ENCODE results near the gene ZNF831. TPM values are rescaled to one million over a fixed set of nuclear protein-coding genes. Genes with fewer than 3 reads are reported as not detected.

ZNF831 gene
- total RNA-seq: 10 to 100 TPM; 46.8 to 49.0 TPM
- 10 to 100 TPM in 1 of 2 donors, 1 to 10 TPM in 1; 7.8 to 12.1 TPM for polyA plus RNA-seq

- Mint-ChIP-seq H3K9me3 (peaks cover 0 to 3% (median 0%) of the 10 kb centered on the region in 8 donors), H3K4me3 (peak within 1 kb of the TSS; percentile 86 to 96 (median 89)), H3K27ac (peak within 1 kb of the TSS; percentile 97 to 99 (median 99)), H3K27me3 (no peaks in the 10 kb centered on the region), H3K36me3 (peaks cover 11 to 39% of the 10 kb centered on the region in 2 donors), H3K4me1 (peaks cover 73 to 98% (median 83%) of the 10 kb centered on the region in 4 donors)
- no peaks in the 10 kb centered on the region for H3K36me3 ChIP-seq (ENCODE audit: insufficient read depth, low read length)
- DNase-seq: peak; percentile 64 to 80 (median 75)
- ChIA-PET CTCF (ENCODE audit: partially characterized antibody) (interaction anchor here (0.7 to 4.9 kb wide), 13 partner anchors 12 to 856 kb away, joined by 3 to 37 read pairs (median 5); no protein-coding TSS in a partner anchor), POLR2A (ENCODE audit: partially characterized antibody) (interaction anchor here (0.8 to 13.4 kb wide), 16 partner anchors 12 to 512 kb away, joined by 3 to 352 read pairs (median 5); partner anchors contain the start of genes ATP5F1E and PRELID3B)
- H3K27me3 ChIP-seq (ENCODE audit: insufficient read depth, low read length): no peaks in the 10 kb centered on the region
- H3K27ac ChIP-seq (ENCODE audit: low read depth, low read length): peak within 1 kb of the TSS; percentile 97
- peaks cover 87% of the 10 kb centered on the region for H3K4me1 ChIP-seq (ENCODE audit: insufficient read depth, low read length)
- no peaks in the 10 kb centered on the region for H3K9me3 ChIP-seq (ENCODE audit: control insufficient read depth in 1 of 2, low read length in 2 of 2)
- intact Hi-C loops (cut with micrococcal nuclease): loop anchor here (1.0 to 5.0 kb wide), 2 partner anchors 14 to 132 kb away; partner anchors contain the start of gene ATP5F1E
- peak within 1 kb of the TSS; percentile 61 to 64 for H3K4me3 ChIP-seq (ENCODE audit: low read length in 2 of 2)
Observed at GRCh38 chr20:59163631-59164530, at the start of gene ZNF831. Gene ZNF831, plus strand, starts transcription at chr20:59163821. Its CDS starts 27,199 bp downstream, at chr20:59191020.

- H3K27me3 ChIP-seq (ENCODE audit: insufficient read depth, low read length): no peaks in the 10 kb centered on the region
- no peaks in the 10 kb centered on the region for H3K36me3 ChIP-seq (ENCODE audit: insufficient read depth, low read length)
- Mint-ChIP-seq H3K9me3 (no peaks in the 10 kb centered on the region), H3K4me1 (peaks cover 49 to 64% (median 57%) of the 10 kb centered on the region in 4 donors), H3K4me3 (peak overlapping the region in 7 of 8 donors; percentile 36 to 61 (median 50)), H3K36me3 (peaks cover 0 to under 1% of the 10 kb centered on the region in 2 donors), H3K27ac (peak overlapping the region; percentile 59 to 94 (median 88)), H3K27me3 (no peaks in the 10 kb centered on the region)
- no peak overlapping the region for H3K27ac ChIP-seq (ENCODE audit: low read depth, low read length)
- no peaks in the 10 kb centered on the region for H3K9me3 ChIP-seq (ENCODE audit: control insufficient read depth in 1 of 2, low read length in 2 of 2)
- H3K4me1 ChIP-seq (ENCODE audit: insufficient read depth, low read length): peaks cover 61% of the 10 kb centered on the region
- CTCF ChIA-PET (ENCODE audit: partially characterized antibody): interaction anchor here (1.0 to 8.9 kb wide), 3 partner anchors 29 to 104 kb away, joined by 3 to 72 read pairs (median 4); no protein-coding TSS in a partner anchor
- H3K4me3 ChIP-seq (ENCODE audit: low read length in 2 of 2): no peak overlapping the region
- POLR2A ChIA-PET (ENCODE audit: partially characterized antibody): interaction anchor here (1.3 to 11.5 kb wide), 4 partner anchors 9 to 85 kb away, joined by 3 to 307 read pairs (median 82); partner anchors contain the start of genes ATP5F1E and ZNF831
- intact Hi-C loops (cut with micrococcal nuclease): no loop called here
- DNase-seq: peak in 4 of 5 donors; percentile 23 to 41 (median 32)
Observed at GRCh38 chr20:59117526-59117925, 46.1 kb upstream of the ZNF831 start.

GRCh38 chr20:59118855-59119254, 44.8 kb upstream of the ZNF831 start:
- CTCF ChIA-PET (ENCODE audit: partially characterized antibody): interaction anchor here (1.3 to 8.9 kb wide), 3 partner anchors 28 to 89 kb away, joined by 3 to 72 read pairs (median 66); no protein-coding TSS in a partner anchor
- no peaks in the 10 kb centered on the region for H3K36me3 Mint-ChIP-seq
- peaks cover 73% of the 10 kb centered on the region for H3K4me1 ChIP-seq (ENCODE audit: insufficient read depth, low read length)

GRCh38 chr20:59120491-59120890, 43.1 kb upstream of the ZNF831 start:
- intact Hi-C loops (cut with micrococcal nuclease): loop anchor here (5.0 kb wide), 1 partner anchor 78 kb away; the partner anchor contains the start of gene PRELID3B

More at GRCh38 chr20:59118855-59119254, 44.8 kb upstream of the ZNF831 start:
- no peaks in the 10 kb centered on the region for H3K27me3 Mint-ChIP-seq
- no peak for DNase-seq
- H3K27ac ChIP-seq (ENCODE audit: low read depth, low read length): no peak overlapping the region
- H3K4me1 Mint-ChIP-seq: peaks cover 61 to 78% (median 70%) of the 10 kb centered on the region in 4 donors
- intact Hi-C loops (cut with micrococcal nuclease): no loop called here
- no peak overlapping the region for H3K4me3 Mint-ChIP-seq
- no peaks in the 10 kb centered on the region for H3K27me3 ChIP-seq (ENCODE audit: insufficient read depth, low read length)
- no peak overlapping the region for H3K4me3 ChIP-seq (ENCODE audit: low read length in 2 of 2)
- no peaks in the 10 kb centered on the region for H3K36me3 ChIP-seq (ENCODE audit: insufficient read depth, low read length)
- peak overlapping the region in 4 of 7 donors; percentile 8 to 94 (median 67) for H3K27ac Mint-ChIP-seq
- POLR2A ChIA-PET (ENCODE audit: partially characterized antibody): interaction anchor here (0.8 to 11.5 kb wide), 4 partner anchors 31 to 87 kb away, joined by 3 to 307 read pairs (median 82); partner anchors contain the start of genes ATP5F1E and ZNF831
- H3K9me3 ChIP-seq (ENCODE audit: control insufficient read depth in 1 of 2, low read length in 2 of 2): no peaks in the 10 kb centered on the region
- peaks cover 0 to 2% (median 0%) of the 10 kb centered on the region in 8 donors for H3K9me3 Mint-ChIP-seq

GRCh38 chr20:59120919-59121318, 42.7 kb upstream of the ZNF831 start:
- H3K9me3 Mint-ChIP-seq: peaks cover 0 to 2% (median 0%) of the 10 kb centered on the region in 8 donors
- no peak overlapping the region for H3K4me3 ChIP-seq (ENCODE audit: low read length in 2 of 2)
- peak overlapping the region in 7 of 8 donors; percentile 34 to 93 (median 85) for H3K4me3 Mint-ChIP-seq
- no peaks in the 10 kb centered on the region for H3K9me3 ChIP-seq (ENCODE audit: control insufficient read depth in 1 of 2, low read length in 2 of 2)
- POLR2A ChIA-PET (ENCODE audit: partially characterized antibody): interaction anchor here (0.8 to 11.5 kb wide), 12 partner anchors 11 to 1723 kb away, joined by 3 to 307 read pairs (median 12); partner anchors contain the start of genes ATP5F1E and ZNF831
- peak overlapping the region; percentile 94 to 100 (median 99) for H3K27ac Mint-ChIP-seq
- H3K4me1 ChIP-seq (ENCODE audit: insufficient read depth, low read length): peaks cover 86% of the 10 kb centered on the region
- H3K27ac ChIP-seq (ENCODE audit: low read depth, low read length): peak overlapping the region; percentile 80
- no peaks in the 10 kb centered on the region for H3K27me3 ChIP-seq (ENCODE audit: insufficient read depth, low read length)
- DNase-seq: peak in 2 of 5 donors; percentile 23 to 49
- intact Hi-C loops (cut with micrococcal nuclease): loop anchor here (5.0 kb wide), 1 partner anchor 79 kb away; the partner anchor contains the start of gene PRELID3B
- no peaks in the 10 kb centered on the region for H3K36me3 ChIP-seq (ENCODE audit: insufficient read depth, low read length)
- CTCF ChIA-PET (ENCODE audit: partially characterized antibody): interaction anchor here (1.4 to 8.9 kb wide), 8 partner anchors 16 to 101 kb away, joined by 3 to 72 read pairs (median 26); no protein-coding TSS in a partner anchor
- H3K36me3 Mint-ChIP-seq: no peaks in the 10 kb centered on the region
- peaks cover 66 to 98% (median 88%) of the 10 kb centered on the region in 4 donors for H3K4me1 Mint-ChIP-seq
- H3K27me3 Mint-ChIP-seq: no peaks in the 10 kb centered on the region

More at GRCh38 chr20:59120491-59120890, 43.1 kb upstream of the ZNF831 start:
- POLR2A ChIA-PET (ENCODE audit: partially characterized antibody): interaction anchor here (0.8 to 11.5 kb wide), 11 partner anchors 8 to 88 kb away, joined by 3 to 307 read pairs (median 17); partner anchors contain the start of genes ATP5F1E and ZNF831
- Mint-ChIP-seq H3K27me3 (no peaks in the 10 kb centered on the region), H3K36me3 (no peaks in the 10 kb centered on the region), H3K9me3 (peaks cover 0 to 2% (median 0%) of the 10 kb centered on the region in 8 donors), H3K4me1 (peaks cover 66 to 94% (median 86%) of the 10 kb centered on the region in 4 donors), H3K27ac (peak overlapping the region; percentile 94 to 100 (median 99)), H3K4me3 (peak overlapping the region; percentile 32 to 89 (median 71))
- Histone ChIP-seq H3K27me3 (ENCODE audit: insufficient read depth, low read length) (no peaks in the 10 kb centered on the region), H3K36me3 (ENCODE audit: insufficient read depth, low read length) (no peaks in the 10 kb centered on the region), H3K4me3 (ENCODE audit: low read length in 2 of 2) (no peak overlapping the region), H3K27ac (ENCODE audit: low read depth, low read length) (peak overlapping the region; percentile 80), H3K9me3 (ENCODE audit: control insufficient read depth in 1 of 2, low read length in 2 of 2) (no peaks in the 10 kb centered on the region), H3K4me1 (ENCODE audit: insufficient read depth, low read length) (peaks cover 86% of the 10 kb centered on the region)
- CTCF ChIA-PET (ENCODE audit: partially characterized antibody): interaction anchor here (1.4 to 8.9 kb wide), 4 partner anchors 27 to 87 kb away, joined by 3 to 72 read pairs (median 52); no protein-coding TSS in a partner anchor
- peak; percentile 52 to 69 (median 64) for DNase-seq

Measured in CD4-positive, alpha-beta memory T cell (primary cell).